Measurements from ENCODE around the gene KHNYN.
"Not testable (repeated sequence)": the region's sequence is repeated elsewhere in the genome, so short reads cannot be mapped to it uniquely, and the experiment has no call there.

Gene KHNYN

GRCh38 chr14:24439257-24439656, 9.5 kb downstream of the KHNYN start:
- FAIRE-seq, result no peak

GRCh38 chr14:24439830-24440605, 10.3 kb downstream of the KHNYN start:
- no peak for FAIRE-seq

- no peak for FAIRE-seq
These were observed 11.0 kb downstream of the KHNYN start for GRCh38 chr14:24440606-24441399.

GRCh38 chr14:24441485-24441884, 11.7 kb downstream of the KHNYN start:
- no peak for FAIRE-seq

GRCh38 chr14:24441904-24442239, 12.1 kb downstream of the KHNYN start:
- FAIRE-seq, result no peak

- peak; percentile 94 for FAIRE-seq
These were observed 12.7 kb downstream of the KHNYN start, which contains the start of gene SDR39U1 for GRCh38 chr14:24442240-24443052. Gene SDR39U1 (minus strand): TSS chr14:24442776. CDS start chr14:24442769, 7 bp downstream.

GRCh38 chr14:24443053-24443665, 13.4 kb downstream of the KHNYN start:
- FAIRE-seq, result no peak

GRCh38 chr14:24450828-24451227, 21.1 kb downstream of the KHNYN start:
- not testable (repeated sequence) for FAIRE-seq

GRCh38 chr14:24456980-24457379, 27.2 kb downstream of the KHNYN start:
- no peak for FAIRE-seq

GRCh38 chr14:24458736-24459135, 29.0 kb downstream of the KHNYN start:
- FAIRE-seq, result no peak

GRCh38 chr14:24459331-24459730, 29.6 kb downstream of the KHNYN start:
- no peak for FAIRE-seq

GRCh38 chr14:24461336-24461735, 31.6 kb downstream of the KHNYN start:
- no peak for FAIRE-seq

- no peak for FAIRE-seq
These were observed 33.5 kb downstream of the KHNYN start for GRCh38 chr14:24463017-24463883.

GRCh38 chr14:24463884-24464785, 34.4 kb downstream of the KHNYN start:
- FAIRE-seq, result no peak

- no peak for FAIRE-seq
These were observed 35.6 kb downstream of the KHNYN start for GRCh38 chr14:24465368-24465767.

GRCh38 chr14:24465805-24466204, 36.1 kb downstream of the KHNYN start:
- FAIRE-seq, result no peak

- not testable (repeated sequence) for FAIRE-seq
These were observed 40.7 kb downstream of the KHNYN start for GRCh38 chr14:24470450-24470849.

- no peak for FAIRE-seq
These were observed 43.5 kb downstream of the KHNYN start for GRCh38 chr14:24473211-24473610.

GRCh38 chr14:24475261-24475660, 45.5 kb downstream of the KHNYN start:
- no peak for FAIRE-seq

- not testable (repeated sequence) for FAIRE-seq
These were observed 50.2 kb downstream of the KHNYN start for GRCh38 chr14:24479999-24480398.
